DMS79 (cell line): ENCODE results near the gene TFDP2.
"Not testable (repeated sequence)": the region's sequence is repeated elsewhere in the genome, so short reads cannot be mapped to it uniquely, and the experiment has no call there.

Experiments
- DNase-seq: peaks from one replicate; lab custom pipeline; 2025; lab: John Stamatoyannopoulos, UW

TFDP2 gene, protein sequence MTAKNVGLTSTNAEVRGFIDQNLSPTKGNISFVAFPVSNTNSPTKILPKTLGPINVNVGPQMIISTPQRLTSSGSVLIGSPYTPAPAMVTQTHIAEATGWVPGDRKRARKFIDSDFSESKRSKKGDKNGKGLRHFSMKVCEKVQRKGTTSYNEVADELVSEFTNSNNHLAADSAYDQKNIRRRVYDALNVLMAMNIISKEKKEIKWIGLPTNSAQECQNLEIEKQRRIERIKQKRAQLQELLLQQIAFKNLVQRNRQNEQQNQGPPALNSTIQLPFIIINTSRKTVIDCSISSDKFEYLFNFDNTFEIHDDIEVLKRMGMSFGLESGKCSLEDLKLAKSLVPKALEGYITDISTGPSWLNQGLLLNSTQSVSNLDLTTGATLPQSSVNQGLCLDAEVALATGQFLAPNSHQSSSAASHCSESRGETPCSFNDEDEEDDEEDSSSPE

DNA sequence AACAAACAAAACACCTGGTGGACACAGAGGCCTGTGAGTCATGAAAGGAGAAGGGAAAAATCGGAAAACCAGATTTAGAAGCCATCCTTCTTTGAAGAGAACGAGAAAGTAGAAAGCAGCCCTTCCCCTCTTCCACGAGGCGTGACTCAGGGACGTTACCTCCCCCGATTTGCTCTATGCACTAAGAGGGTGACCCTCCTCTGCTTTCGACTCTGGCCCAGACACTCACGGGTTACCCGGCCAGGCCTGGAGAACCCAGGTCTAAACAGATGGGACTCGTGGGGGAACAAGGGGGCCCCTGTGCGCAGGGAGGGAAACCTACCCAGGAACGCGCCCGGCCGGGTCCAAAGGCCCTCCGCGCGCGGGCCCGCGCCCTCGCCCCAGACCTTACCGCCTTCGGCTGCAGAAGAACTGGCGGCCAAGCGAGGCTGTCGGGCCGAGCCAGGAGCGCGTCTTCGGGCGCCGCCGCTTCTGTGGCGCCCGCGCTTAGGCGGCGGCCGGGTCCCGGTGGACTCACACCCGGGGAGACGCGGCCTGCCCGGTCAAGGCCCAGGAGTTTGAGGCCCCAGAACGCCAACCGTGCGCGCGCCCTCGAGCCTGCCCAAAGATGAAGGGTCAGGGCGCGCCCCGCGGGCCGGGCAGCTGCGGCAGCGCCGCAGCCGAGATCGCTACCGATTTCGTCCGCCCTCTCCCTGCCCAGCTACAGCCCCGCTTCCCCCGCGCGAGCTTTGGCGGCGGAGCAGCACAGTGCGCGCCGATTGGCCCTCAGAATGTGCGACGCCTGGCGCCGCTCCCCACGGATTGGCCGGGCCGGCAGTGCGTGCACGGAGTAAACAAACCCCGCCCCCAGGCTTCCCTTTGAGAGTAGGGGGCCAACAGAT, at the start of gene TFDP2:
TFDP2 (minus strand) TSS at position 753 of the 881 bp plus-strand sequence. CDS start 47,795 bp downstream, outside the sequence.
- DNase-seq: peak; percentile 62

DNA sequence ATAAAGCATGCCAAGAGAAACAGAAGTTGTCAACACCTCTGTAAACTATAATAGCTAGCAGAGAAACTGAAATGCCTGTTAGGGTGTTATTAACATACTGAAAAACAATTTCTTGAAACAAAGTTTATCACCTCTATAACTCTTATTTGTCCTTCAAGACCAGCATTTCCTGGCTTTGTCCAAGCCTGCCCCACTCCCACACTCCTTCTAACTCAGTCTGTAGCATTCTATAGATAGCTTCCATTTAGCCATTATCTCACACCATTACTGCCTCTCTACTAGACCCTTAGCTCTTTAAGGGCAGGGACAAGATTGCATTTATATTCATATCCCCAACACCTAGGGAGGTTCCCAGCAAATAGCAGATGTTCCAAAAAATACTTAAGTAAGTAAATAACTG, 39.5 kb upstream of the TFDP2 start:
- DNase-seq: no peak

DNA sequence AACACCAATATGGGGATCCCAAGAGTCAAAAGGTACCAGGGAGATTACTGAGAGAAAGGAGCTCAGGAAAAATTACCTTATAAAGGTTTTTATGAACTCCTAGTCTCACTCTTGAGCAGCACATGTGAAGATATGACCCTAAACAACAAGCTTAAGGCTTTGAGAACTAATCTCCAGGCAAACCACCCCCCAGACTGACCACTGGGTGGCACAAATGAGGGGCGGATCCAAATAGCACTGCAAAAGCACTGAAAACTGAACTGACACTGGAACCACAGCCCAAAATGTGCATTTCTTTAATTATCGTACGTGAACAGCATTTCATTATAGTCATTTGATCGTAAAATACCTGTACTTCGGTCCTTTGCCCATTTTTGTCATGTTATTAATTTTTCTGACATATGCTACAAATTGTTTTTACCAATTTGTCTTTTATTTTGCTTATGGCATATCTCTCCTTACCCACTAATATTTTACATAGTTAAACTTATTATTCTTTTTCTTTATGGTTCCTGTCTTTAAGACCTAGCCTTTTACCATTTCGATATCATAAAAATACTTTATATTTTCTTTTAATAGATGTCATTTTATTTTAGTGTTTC, 31.5 kb upstream of the TFDP2 start:
- no peak for DNase-seq

DNA sequence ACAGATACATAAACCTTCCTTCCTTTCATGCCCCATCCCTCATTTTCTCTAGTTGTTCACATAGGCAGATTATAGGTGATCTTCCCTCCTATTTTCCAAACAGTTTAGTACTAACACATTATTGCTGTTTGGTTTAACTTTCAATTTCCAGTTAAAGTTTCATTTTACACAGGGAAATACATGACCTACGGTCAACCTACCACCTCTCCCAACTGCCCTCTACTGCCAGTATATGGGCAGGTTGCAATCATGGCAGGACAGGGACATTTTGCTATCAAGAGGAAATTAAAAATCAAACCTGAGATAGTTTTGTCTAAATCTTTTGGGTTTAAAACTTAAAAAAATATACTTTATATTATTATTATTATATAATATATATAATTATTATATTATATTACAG, 26.1 kb upstream of the TFDP2 start:
- DNase-seq: no peak

DNA sequence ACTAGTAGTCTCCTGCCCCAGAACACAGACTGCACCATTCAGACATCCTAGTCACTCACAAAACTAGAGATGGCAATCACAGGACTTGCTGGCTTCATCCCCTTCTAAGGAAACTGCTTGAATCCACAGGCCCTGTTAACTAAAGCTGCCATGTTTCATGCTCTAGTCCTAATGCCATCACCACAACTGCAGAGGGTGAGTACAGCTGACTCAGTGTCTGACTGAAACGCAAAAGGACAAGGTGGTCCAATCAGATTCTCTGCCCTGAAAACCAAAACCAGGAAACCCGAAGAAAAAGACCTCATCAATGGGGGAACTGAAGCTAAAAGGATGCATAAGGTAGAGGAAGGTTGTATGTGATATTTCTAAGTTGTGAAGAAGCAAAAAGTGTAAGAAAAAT, 25.2 kb upstream of the TFDP2 start:
- no peak for DNase-seq

DNA sequence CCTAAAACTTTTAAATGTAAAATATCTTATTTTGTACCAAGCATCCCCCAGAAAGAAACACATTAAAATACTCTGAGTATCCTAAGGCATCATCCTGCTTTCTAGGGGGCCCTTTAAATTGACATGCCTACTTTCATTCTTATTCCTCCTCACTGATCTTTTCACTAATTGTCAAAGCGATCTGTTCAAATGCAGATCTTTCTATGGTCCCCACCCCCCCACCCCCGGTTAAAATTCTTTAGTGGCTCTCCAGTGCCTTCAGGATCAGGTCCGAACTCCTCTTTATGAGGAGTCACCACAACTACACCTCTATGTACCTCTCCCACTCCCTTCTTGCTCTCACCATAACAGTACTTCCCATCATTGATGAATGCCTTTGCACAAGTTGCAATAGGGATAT, 19.2 kb upstream of the TFDP2 start:
- DNase-seq: no peak

DNA sequence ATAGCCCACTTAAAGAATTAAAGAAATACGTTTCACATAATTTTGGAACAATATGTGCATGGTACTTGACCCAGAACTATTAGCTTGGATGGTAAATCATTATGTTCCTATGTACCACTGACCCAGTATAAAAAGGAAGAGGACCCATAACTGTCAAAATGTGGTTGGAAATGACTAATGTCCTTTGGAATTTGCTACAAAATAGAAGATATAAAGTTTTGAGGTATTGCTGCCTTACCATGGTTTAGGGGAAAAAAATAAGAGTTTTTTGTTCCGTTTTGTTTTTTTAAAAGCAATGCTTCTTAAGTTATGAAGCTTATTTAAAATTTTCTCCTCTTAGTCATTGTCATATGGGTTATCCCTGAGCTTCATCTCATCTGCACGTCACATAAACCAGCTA, 15.8 kb upstream of the TFDP2 start:
- DNase-seq: no peak

DNA sequence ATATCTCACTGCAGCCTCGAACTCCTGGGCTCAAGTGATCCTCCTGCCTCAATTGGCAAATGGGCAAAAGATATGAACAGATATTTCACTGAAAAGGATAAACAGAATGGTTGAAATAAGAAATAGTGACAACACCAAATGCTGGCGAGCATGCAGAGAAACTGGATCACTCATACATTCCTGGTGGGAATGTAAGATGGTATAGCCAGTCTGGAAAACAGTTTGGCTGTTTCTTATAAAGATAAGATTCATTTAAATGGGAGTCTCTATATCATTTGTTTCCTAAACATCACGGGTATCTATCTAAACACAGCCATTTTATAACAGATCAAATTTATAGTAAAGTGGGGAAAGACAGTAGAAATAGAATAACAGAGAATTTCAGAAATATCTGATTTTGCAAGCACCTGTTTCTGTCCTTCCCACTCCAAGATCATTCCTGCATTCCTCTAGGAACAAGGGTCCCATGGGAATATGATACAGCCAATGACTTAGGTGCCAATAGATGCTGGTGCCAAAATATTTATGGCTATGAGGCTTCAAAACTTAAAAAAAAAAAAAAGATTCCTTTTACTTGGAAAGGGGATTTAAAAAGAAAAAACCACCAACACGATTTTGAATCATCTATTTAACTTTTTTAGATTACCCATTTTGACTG, 9.9 kb upstream of the TFDP2 start:
- DNase-seq: no peak

DNA sequence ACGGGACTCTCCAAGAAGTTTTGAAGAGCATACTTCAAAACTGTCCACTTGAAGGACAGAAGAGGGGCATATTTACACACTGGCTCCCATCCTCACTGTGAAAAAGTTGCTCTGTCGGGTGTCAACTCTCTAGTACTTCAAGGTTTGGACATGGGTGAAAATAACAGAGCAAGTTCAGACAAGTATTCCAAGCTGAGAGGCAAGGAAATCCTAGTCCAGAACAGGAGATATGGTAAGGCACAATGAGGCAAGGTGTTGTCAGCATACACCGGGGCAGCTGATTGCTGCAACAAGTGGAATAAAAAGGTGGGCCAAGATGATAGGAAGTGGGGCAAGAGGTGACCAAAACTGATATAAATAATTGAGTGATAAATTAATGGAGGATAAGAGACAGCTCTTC, 4.8 kb upstream of the TFDP2 start:
- no peak for DNase-seq

DNA sequence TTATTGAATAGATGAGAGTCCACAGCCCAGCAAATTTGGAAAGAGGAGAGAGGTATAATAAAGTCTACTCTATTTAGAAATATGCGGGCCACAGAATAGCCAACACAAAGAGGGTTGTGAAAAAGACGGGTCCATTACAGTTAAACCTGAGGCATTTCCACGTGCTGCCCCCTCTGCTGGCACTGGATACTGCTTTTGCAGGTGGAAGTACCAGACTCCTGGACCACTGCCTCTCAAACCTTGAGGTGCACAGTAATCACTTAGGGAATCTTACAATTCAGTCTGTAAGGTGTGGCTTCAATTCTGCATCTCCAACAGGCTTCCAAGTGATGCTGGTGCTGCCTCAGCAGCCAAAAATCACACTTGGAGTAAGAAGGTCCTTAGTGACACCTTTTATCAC, 3.0 kb upstream of the TFDP2 start:
- no peak for DNase-seq

DNA sequence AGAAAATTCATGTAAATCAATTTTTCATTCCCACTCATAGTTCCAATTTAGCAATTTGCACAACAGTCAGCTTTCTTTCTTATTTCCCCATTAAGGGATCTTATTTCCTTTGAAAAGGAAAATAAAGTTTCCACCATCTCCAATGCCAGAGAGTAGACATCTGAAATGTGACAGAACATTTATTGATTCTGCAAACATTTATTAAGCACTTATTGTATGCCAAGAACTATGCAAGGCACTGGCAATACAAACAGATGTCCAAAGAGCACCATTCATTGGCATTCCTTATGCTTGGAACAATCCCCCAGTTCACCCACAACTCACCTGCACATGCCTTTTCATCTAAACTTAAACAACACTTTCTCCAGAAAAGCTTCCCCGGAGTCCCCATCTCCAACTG, 2.5 kb upstream of the TFDP2 start:
- no peak for DNase-seq

DNA sequence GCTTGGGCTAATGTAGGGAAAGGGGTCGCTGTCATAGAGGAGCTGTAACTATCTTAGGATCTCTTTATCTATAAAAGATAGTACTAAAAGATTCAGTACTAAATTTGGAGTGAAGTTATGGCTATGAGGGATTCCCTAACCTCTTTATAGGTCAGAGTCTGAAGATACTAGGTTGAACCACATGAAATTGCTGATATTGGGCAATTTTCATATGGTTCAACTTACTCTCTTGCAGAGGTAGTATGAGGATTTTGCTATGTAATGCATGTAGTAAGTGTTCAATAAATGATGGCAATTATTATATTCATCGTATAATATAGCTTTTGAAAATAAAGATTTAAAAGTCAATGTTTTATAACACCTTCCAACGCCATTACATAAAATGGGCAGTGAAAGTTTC, 1.9 kb upstream of the TFDP2 start:
- no peak for DNase-seq

DNA sequence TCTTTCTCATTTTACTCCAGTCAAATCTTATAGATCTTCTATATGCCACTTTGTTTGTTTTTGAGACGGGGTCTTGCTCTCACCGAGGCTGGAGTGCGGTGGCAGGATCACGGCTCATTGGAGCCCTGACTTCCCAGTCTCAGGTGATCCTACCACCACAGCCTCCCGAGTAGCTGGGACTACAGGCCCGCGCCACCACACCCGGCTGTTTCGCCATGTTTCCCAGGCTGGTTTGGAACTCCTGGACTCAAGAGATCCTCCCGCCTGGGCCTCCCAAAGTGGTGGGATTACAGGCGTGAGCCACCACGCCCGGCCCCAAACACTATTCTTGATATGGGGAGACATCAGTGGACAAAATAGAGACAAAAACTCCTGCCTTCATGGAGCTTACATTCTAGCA, 927 bp upstream of the TFDP2 start:
- no peak for DNase-seq

DNA sequence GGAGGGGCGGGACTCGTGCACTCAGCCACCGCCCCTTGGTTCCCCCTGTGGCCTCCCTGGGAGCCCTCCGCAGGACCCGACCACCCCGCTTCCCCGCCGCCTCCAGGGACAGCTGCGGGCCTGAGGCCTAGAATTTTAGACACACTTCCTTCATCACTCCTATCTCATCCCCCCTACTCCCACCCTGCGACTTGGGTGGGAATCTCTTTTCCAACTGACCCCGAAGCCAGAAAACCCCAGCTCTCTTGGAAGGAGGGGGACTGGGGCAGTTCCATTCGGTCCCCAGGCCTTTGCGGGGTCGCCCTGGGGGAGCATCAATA, 289 bp upstream of the TFDP2 start:
- no peak for DNase-seq

DNA sequence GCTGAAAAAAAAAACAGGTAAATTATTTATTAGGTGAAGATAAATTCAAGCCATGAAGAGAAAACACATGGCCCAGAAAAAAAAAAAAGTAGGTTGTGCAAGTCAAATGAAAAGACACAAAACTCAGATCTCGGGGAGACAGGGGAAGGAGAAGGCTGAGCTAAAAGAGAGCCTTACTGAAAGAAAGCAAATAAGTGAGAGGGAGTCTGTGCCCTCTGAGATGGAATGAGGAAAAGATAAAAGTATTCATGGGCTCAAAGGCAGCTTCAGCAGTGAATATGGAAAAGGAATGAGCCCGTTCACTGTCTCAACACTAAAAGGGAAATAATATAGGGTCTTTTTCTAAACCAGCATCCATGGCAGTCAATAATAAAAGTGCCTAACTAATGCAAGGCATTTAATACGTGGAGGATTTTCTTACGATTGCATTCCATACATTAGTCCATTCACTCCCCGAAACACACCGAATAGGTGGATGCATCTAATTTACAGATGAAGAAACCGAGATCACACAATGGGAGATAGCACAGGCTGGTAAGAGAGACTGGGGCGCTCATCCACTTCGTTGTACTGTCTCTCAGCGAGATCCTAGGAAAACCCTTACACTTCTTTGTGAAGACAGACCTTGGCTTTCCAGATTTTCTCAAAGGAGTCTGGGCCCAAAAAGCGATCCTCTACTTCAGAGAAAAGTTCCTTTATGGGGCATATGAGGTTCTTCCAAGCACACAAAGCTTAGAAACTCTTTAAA, 1.1 kb downstream of the TFDP2 start:
- DNase-seq: no peak

DNA sequence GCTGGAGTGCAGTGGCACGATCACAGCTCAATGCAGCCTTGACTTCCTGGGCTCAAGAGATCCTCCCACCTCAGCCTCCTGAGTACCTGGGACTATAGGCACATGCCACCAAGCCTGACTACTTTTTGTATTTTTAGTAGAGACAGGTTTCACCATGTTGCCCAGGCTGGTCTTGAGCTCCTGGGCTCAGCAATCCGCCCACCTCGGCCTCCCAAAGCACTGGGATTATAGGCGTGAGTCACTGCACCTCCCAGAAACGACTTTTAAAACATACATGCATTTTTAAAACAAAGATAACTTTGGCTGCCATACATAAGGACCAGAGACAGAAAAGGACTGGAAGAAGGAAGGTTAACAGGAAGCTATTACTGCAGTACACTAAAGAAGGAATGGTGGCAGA, 4.8 kb downstream of the TFDP2 start:
- DNase-seq: not testable (repeated sequence)

DNA sequence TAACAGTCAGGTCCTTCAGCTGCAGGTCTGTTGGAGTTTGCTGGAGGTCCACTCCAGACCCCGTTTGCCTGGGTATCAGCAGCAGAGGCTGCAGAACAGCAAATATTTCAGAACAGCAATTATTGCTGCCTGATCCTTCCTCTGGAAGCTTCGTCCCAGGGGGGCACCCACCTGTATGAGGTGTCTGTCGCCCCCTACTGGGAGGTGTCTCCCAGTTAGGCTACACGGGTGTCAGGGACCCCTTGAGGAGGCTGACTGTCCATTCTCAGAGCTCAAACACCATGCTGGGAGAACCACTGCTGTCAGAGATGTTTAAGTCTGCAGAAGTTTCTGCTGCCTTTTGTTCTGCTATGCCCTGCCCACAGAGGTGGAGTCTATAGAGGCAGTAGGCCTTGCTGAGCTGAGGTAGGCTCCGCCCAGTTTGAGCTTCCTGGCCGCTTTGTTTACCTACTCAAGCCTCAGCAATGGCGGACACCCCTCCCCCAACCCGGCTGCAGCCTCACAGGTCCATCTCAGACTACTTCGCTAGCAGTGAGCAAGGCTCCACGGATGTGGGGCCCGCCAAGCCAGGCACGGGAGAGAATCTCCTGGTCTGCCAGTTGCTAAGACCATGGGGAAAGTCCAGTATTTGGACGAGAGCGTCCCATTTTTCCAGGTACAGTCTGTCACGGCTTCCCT, 8.6 kb downstream of the TFDP2 start:
- not testable (repeated sequence) for DNase-seq

DNA sequence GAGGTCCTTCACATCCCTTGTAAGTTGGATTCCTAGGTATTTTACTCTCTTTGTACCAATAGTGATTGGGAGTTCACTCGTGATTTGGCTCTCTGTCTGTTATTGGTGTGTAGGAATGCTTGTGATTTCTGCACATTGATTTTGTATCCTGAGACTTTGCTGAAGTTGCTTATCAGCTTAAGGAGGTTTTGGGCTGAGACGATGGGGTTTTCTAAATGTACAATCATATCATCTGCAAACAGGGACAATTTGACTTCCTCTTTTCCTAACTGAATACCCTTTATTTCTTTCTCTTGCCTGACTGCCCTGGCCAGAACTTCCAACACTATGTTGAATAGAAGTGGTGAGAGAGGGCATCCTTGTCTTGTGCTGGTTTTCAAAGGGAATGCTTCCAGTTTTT, 12.3 kb downstream of the TFDP2 start:
- DNase-seq: not testable (repeated sequence)

DNA sequence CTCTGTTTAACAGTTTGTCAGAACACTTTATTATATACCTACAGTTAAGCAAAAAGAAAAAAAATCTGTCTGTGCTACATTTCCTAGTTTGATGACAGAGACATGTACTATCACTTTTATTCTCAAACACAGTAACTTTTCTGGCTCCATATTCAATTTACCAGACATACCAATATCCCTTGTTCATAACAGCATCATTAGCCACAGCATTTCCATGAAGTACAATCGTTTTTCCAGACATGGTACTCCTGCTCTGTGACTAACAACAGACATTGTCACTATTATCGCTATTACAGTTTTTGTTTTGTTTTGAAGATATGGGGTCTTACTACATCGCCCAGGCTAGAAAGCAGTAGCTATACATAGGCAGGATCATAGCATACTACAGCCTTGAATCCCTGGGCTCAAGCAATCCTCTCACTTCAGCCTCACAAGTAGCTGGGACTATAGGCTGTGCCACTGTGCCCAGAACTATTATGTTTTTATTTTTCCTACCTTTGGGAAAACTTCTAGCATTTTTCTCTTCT, 14.5 kb downstream of the TFDP2 start:
- no peak for DNase-seq

DNA sequence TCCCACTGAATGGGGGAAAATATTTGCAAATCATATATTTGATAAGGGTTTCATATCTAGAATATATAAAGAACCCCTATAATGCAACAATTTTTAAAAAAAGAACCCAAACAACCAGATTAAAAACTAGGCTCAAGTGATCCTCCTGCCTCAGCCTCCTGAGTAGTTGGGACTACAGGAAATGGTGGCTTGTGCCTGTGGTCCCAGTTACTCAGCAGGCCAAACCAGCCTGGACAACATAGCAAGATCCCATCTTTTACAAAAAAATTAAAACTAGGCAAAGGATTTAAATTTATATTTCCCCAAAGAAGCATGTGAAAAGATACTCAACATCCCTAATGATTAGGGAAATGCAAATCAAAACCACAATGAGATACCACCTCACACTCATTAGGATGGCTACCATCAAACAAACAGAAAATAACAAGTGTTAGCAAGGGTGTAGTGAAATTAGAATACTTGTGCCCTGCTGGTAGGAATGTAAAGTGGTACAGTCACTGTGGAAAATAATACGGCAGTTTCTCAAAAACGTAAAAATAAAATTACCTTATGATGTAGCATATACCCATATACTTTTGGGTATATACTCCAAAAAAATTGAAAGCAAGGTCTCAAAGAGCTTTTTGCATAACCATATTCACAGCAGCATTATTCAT, 19.7 kb downstream of the TFDP2 start:
- DNase-seq: no peak
